K562 (cell line): ENCODE results near the gene EMC10. TPM values are rescaled to one million over a fixed set of nuclear protein-coding genes. Genes with fewer than 3 reads are reported as not detected.

ENCODE experiments used
- ATAC-seq: fragments of 200-7000 bp; cut with Tn5 transposase; 3 replicates; pipeline ENCODE4 v1.9.1; 2020; ENCODE audit warnings: moderate library complexity
- BruUV-seq: library from RNA; stranded (reverse); fragments of 400-500 nt; replicated peaks from 2 replicates; lab custom pipeline; 2021; lab: Mats Ljungman, UMichigan
- CTCF ChIA-PET: fragments of 300-600 bp; formaldehyde crosslinking; extraction: SDS; loops from one replicate; lab custom pipeline; 2021; ENCODE audit warnings: low intra/inter-chr PET ratio; lab: Yijun Ruan, JAX
- POLR2A ChIA-PET: fragments of 300-600, 350-650 bp; sonication (Branson Sonifier 250); formaldehyde crosslinking; extraction: SDS; loops from one replicate; lab custom pipeline; 2021; ENCODE audit warnings: antibody characterized with exemption, inconsistent platforms; lab: Yijun Ruan, JAX
- DNase-seq, 4 experiments: peaks; one replicate each; pipeline versions ENCODE4 v3.0.0 to v3.0.0-alpha.2; 2011 to 2018; ENCODE audit warnings: low spot score in 3 of 4, mixed read lengths in 3 of 4; ENCODE audit errors: extremely low read depth in 1 of 4
- FAIRE-seq: peaks from 2 replicates; lab custom pipeline; 2011; peaks lifted over from hg19 to GRCh38; lab: Jason Lieb, UNC
- H2AFZ ChIP-seq: 2 replicates; pipeline ENCODE4 v1.6.0; 2011; ENCODE audit warnings: low read depth, low read length, control low read depth, inconsistent platforms
- H3K27ac ChIP-seq: fragments of 200-600 bp; 3 replicates; pipeline ENCODE4 v1.8.0; 2011; ENCODE audit warnings: low read depth, mild to moderate bottlenecking, control low read depth, inconsistent platforms, low read length, moderate library complexity, mixed read lengths; ENCODE audit errors: extremely low read depth
- H3K27me3 ChIP-seq, 2 experiments: fragments of 300-600 bp in 1 of 2; 2 replicates in 1 of 2; 3 replicates in 1 of 2; pipeline versions ENCODE4 v1.6.0 to v1.8.0; 2011; ENCODE audit warnings: inconsistent platforms in 2 of 2, low read length in 2 of 2, mild to moderate bottlenecking in 1 of 2, mixed read lengths in 1 of 2, moderate library complexity in 1 of 2; ENCODE audit not compliant: control insufficient read depth in 2 of 2, insufficient read depth in 2 of 2
- H3K36me3 ChIP-seq: fragments of 300-600 bp; 3 replicates; pipeline ENCODE4 v1.8.0; 2011; ENCODE audit warnings: mild to moderate bottlenecking, low read length, inconsistent platforms; ENCODE audit not compliant: control insufficient read depth, insufficient read depth
- H3K4me1 ChIP-seq, 2 experiments: fragments of 200-600 bp in 1 of 2; replicated peaks in 1 of 2; 2 replicates in 1 of 2; 3 replicates in 1 of 2; pipeline versions ENCODE4 v1.5.1 to v1.8.0; 2011; ENCODE audit warnings: inconsistent platforms in 2 of 2, low read length in 2 of 2, mild to moderate bottlenecking in 1 of 2, mixed read lengths in 1 of 2, moderate library complexity in 1 of 2; ENCODE audit not compliant: control insufficient read depth in 2 of 2, insufficient read depth in 2 of 2
- H3K4me2 ChIP-seq: 2 replicates; pipeline ENCODE4 v1.6.1; 2011; ENCODE audit warnings: low read length, control low read depth, inconsistent platforms, mixed read lengths; ENCODE audit not compliant: insufficient read depth
- H3K4me3 ChIP-seq: fragments of 200-600 bp; sonication (generic), shearing (Covaris generic); 2 replicates; pipeline ENCODE4 v1.5.1; 2016; ENCODE audit warnings: control low read depth, inconsistent platforms
- H3K79me2 ChIP-seq: fragments of 200-600 bp; 3 replicates; pipeline ENCODE4 v1.8.0; 2011; ENCODE audit warnings: low read length, inconsistent platforms; ENCODE audit not compliant: control insufficient read depth, insufficient read depth
- H3K9ac ChIP-seq, 2 experiments: 2 replicates each; pipeline versions ENCODE4 v1.6.0 to v1.6.1; 2011; ENCODE audit warnings: low read depth in 2 of 2, low read length in 2 of 2, control low read depth in 1 of 2, inconsistent platforms in 1 of 2, mild to moderate bottlenecking in 1 of 2, mixed read lengths in 1 of 2; ENCODE audit not compliant: insufficient read depth in 1 of 2
- H3K9me1 ChIP-seq: one replicate; pipeline ENCODE4 v1.6.0; 2011; ENCODE audit warnings: inconsistent platforms, mild to moderate bottlenecking, low read length, moderate library complexity; ENCODE audit not compliant: control insufficient read depth, insufficient read depth
- H3K9me3 ChIP-seq: replicated peaks from 2 replicates; pipeline ENCODE4 v1.5.1; 2011; ENCODE audit warnings: low read depth, low read length, inconsistent platforms; ENCODE audit not compliant: control insufficient read depth, insufficient read depth
- H4K20me1 ChIP-seq: replicated peaks from 2 replicates; pipeline ENCODE4 v1.6.1; 2011; ENCODE audit warnings: low read length, inconsistent platforms, mixed read lengths; ENCODE audit not compliant: control insufficient read depth, insufficient read depth
- BRD4 ChIP-seq: fragments of 200-600 bp; sonication (generic); IDR thresholded peaks from 2 replicates; pipeline ENCODE4 v1.6.1; 2017; ENCODE audit warnings: inconsistent platforms
- CHCHD3 ChIP-seq: fragments of 250-450 bp; sonication (Bioruptor Pico); IDR thresholded peaks from 2 replicates; pipeline ENCODE4 v2.1.2; 2022; ENCODE audit warnings: mild to moderate bottlenecking
- FOS ChIP-seq: IDR thresholded peaks from 3 replicates; pipeline ENCODE4 v1.6.1; 2011; ENCODE audit not compliant: insufficient read length; ENCODE audit errors: extremely low read depth
- L3MBTL2 ChIP-seq: fragments of 450-650 bp; IDR thresholded peaks from 2 replicates; pipeline ENCODE4 v1.6.1; 2016; ENCODE audit warnings: mild to moderate bottlenecking, moderate library complexity
- MEF2A ChIP-seq: IDR thresholded peaks from 2 replicates; pipeline ENCODE4 v1.6.1; 2011; ENCODE audit warnings: low read depth, mild to moderate bottlenecking, low read length, moderate library complexity; ENCODE audit not compliant: control insufficient read depth
- NCOA2 ChIP-seq, 2 experiments: fragments of 450-650 bp; IDR thresholded peaks; 2 replicates each; pipeline ENCODE4 v1.6.1; 2018; ENCODE audit warnings: mild to moderate bottlenecking in 2 of 2, moderate library complexity in 1 of 2; ENCODE audit not compliant: partially characterized antibody in 2 of 2
- NFATC3 ChIP-seq: fragments of 450-650 bp; IDR thresholded peaks from 2 replicates; pipeline ENCODE4 v1.6.1; 2017; ENCODE audit warnings: mild to moderate bottlenecking
- NR4A1 ChIP-seq, 2 experiments: fragments of 250-450 bp in 1 of 2; fragments of 450-650 bp in 1 of 2; sonication (Bioruptor Pico) in 1 of 2; IDR thresholded peaks; 2 replicates each; pipeline versions ENCODE4 v1.4.0 to v1.6.1; 2016 to 2020; ENCODE audit warnings: mild to moderate bottlenecking in 2 of 2, missing compliant biosample characterization in 1 of 2, missing genetic modification characterization in 1 of 2, moderate library complexity in 1 of 2
- POLR2H ChIP-seq: IDR thresholded peaks from 2 replicates; pipeline ENCODE4 v1.6.1; 2016; ENCODE audit warnings: missing genetic modification characterization, low read depth, mild to moderate bottlenecking, control low read depth, missing compliant biosample characterization, moderate library complexity
- PURB ChIP-seq: sonication (generic); formaldehyde crosslinking; IDR thresholded peaks from 2 replicates; pipeline ENCODE4 v1.9.0; 2021; ENCODE audit warnings: low read depth, mild to moderate bottlenecking, missing genetic modification reagents
- RBM22 ChIP-seq: fragments of 200-400 bp; formaldehyde crosslinking; IDR thresholded peaks from 2 replicates; pipeline ENCODE4 v1.6.1; 2018; ENCODE audit warnings: low read length, low read depth; ENCODE audit not compliant: poor library complexity, severe bottlenecking
- SMAD1 ChIP-seq: fragments of 150-350 bp; IDR thresholded peaks from 2 replicates; pipeline ENCODE4 v1.6.1; 2014; ENCODE audit warnings: low read length, low read depth; ENCODE audit not compliant: partially characterized antibody
- TOE1 ChIP-seq, 2 experiments: fragments of 450-650 bp in 1 of 2; sonication (generic) in 1 of 2; formaldehyde crosslinking in 1 of 2; IDR thresholded peaks; 2 replicates each; pipeline versions ENCODE4 v1.7.1 to v1.8.0; 2016 to 2022; ENCODE audit warnings: borderline replicate concordance in 2 of 2, mild to moderate bottlenecking in 2 of 2, antibody characterized with exemption in 1 of 2, inconsistent platforms in 1 of 2, low read depth in 1 of 2, missing genetic modification reagents in 1 of 2, moderate library complexity in 1 of 2
- VEZF1 ChIP-seq: fragments of 200-800 bp; sonication (Bioruptor generic); IDR thresholded peaks from 2 replicates; pipeline ENCODE4 v1.6.1; 2017; ENCODE audit warnings: missing genetic modification characterization, missing compliant biosample characterization
- ZNF12 ChIP-seq: sonication (generic); formaldehyde crosslinking; IDR thresholded peaks from 2 replicates; pipeline ENCODE4 v1.4.0; 2020; ENCODE audit warnings: mild to moderate bottlenecking, missing genetic modification reagents
- ZNF584 ChIP-seq: fragments of 200-800 bp; sonication (Bioruptor generic); IDR thresholded peaks from 2 replicates; pipeline ENCODE4 v1.6.1; 2016; ENCODE audit warnings: low read depth, mild to moderate bottlenecking, missing genetic modification characterization, missing compliant biosample characterization
- ZNF589 ChIP-seq: fragments of 200-800 bp; sonication (Bioruptor generic); IDR thresholded peaks from 2 replicates; pipeline ENCODE4 v1.6.1; 2016; ENCODE audit warnings: low read depth, missing genetic modification characterization, missing compliant biosample characterization
- ZNF644 ChIP-seq: fragments of 200-800 bp; sonication (Bioruptor generic); IDR thresholded peaks from 2 replicates; pipeline ENCODE4 v1.6.1; 2016; ENCODE audit warnings: low read depth, missing genetic modification characterization, missing compliant biosample characterization
- WGBS: fragments of 100-300 bp; shearing (Covaris generic); methylation state at CpG from one replicate; pipeline ENCODE4 v1.1.6; 2016; ENCODE audit warnings: low coverage, mixed read lengths; ENCODE audit not compliant: insufficient coverage; ENCODE audit errors: missing lambda C conversion rate; 5-methylcytosine and 5-hydroxymethylcytosine counted together
- in situ Hi-C: fragments of 300-500 bp; cut with MboI; formaldehyde crosslinking; loops from 4 replicates; pipeline ENCODE4 v1.15.0; 2018; ENCODE audit warnings: inconsistent platforms, mixed read lengths
- intact Hi-C: fragments of 100-400 bp; cut with micrococcal nuclease; formaldehyde crosslinking; loops from 2 replicates; pipeline ENCODE4 v1.14.2; 2022
- polyA plus RNA-seq, 8 experiments: library from polyadenylated mRNA; depleted of rRNA in 4 of 8; stranded (reverse) in 5 of 8; unstranded in 3 of 8; fragments of >200 nt; fragmentation: Nextera tagmentation in 2 of 8; fragmentation: Illumina TruSeq in 1 of 8; extraction: Ambion mirVana in 2 of 8; extraction: Trizol in 1 of 8; gene quantifications; 2 replicates each; pipeline versions ENCODE4 v1.2.1 to v1.2.3, GENCODE V29; 2011 to 2014; ENCODE audit warnings: inconsistent platforms in 1 of 8, missing spikeins in 1 of 8
- total RNA-seq, 7 experiments: library from RNA; depleted of rRNA in 6 of 7; stranded (reverse); fragments of >200 nt in 6 of 7; fragmentation: Illumina TruSeq in 2 of 7; extraction: Trizol in 2 of 7; gene quantifications; 2 replicates each; pipeline versions ENCODE4 v1.2.1 to v1.2.3, GENCODE V29; 2011 to 2021; ENCODE audit warnings: low replicate concordance in 1 of 7
- TF ChIP-seq, protein P1 (sequence below): IDR thresholded peaks from 3 replicates; pipeline ENCODE4 v1.6.1; 2011; ENCODE audit warnings: borderline replicate concordance, mild to moderate bottlenecking; ENCODE audit not compliant: insufficient read length, insufficient read depth

The EMC10 gene
- total and polyA plus RNA-seq, 9 of the 15 experiments (the other 6 are each of a cell fraction or from before 2014, with no cell fraction given) = 1.4 to 46.0 (median 13.1) TPM

GRCh38 chr19:50516456-50516855, 40.1 kb downstream of the EMC10 start:
- Histone ChIP-seq H3K27me3 (no peaks in the 10 kb centered on the region), H3K9me1 (no peaks in the 10 kb centered on the region), H4K20me1 (no peaks in the 10 kb centered on the region), H3K27ac (no peak overlapping the region), H3K9me3 (no peaks in the 10 kb centered on the region), H3K36me3 (no peaks in the 10 kb centered on the region), H3K79me2 (no peaks in the 10 kb centered on the region), H3K4me2 (no peak overlapping the region), H3K4me1 (peaks cover 0 to 49% of the 10 kb centered on the region in 2 experiments; a peak in 2 of 5 replicates), H2AFZ (no peak overlapping the region), H3K9ac (0 out of 4 replicates have a peak overlapping the region, but pooled peaks of 1 of the 2 experiments have one; percentile 64), H3K4me3 (no peak overlapping the region)
- TF ChIP-seq ZNF584 (CRISPR knock-in tag) (no peak), ZNF589 (CRISPR knock-in tag) (no peak), NFATC3 (no peak), SMAD1 (no peak), MEF2A (no peak), PURB (CRISPR knock-in tag) (no peak), ZNF644 (tag) (no peak), FOS (no peak), POLR2H (tag) (no peak), NR4A1 (CRISPR knock-in tag; IDR thresholded peaks at IDR 0.05) (no peak), NR4A1 (tag; IDR thresholded peaks at IDR 0.05) (no peak), ZNF12 (CRISPR knock-in tag) (no peak), NCOA2 (IDR thresholded peaks at IDR 0.05; ENCODE audit: partially characterized antibody in 2 of 2) (no peak), RBM22 (no peak), BRD4 (no peak), L3MBTL2 (no peak), CHCHD3 (CRISPR knock-in tag) (no peak), VEZF1 (CRISPR knock-in tag) (no peak), TOE1 (IDR thresholded peaks at IDR 0.05; ENCODE audit: borderline replicate concordance) (no peak), TOE1 (CRISPR knock-in tag; IDR thresholded peaks at IDR 0.05; ENCODE audit: borderline replicate concordance, low read depth) (no peak)
- TF ChIP-seq, protein P1, sequence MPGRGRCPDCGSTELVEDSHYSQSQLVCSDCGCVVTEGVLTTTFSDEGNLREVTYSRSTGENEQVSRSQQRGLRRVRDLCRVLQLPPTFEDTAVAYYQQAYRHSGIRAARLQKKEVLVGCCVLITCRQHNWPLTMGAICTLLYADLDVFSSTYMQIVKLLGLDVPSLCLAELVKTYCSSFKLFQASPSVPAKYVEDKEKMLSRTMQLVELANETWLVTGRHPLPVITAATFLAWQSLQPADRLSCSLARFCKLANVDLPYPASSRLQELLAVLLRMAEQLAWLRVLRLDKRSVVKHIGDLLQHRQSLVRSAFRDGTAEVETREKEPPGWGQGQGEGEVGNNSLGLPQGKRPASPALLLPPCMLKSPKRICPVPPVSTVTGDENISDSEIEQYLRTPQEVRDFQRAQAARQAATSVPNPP = no peak
- FAIRE-seq (no peak), DNase-seq (no peak), ATAC-seq (no peak)
- intact Hi-C loops = no loop called here
- in situ Hi-C loops = no loop called here
- 18% methylated on average over 8 of the region's 12 CpGs for WGBS
- no TSS peak for BruUV-seq
- POLR2A ChIA-PET = no interaction called here
- CTCF ChIA-PET = no interaction called here
